ENCODE results near the gene FAM184A.
"Not testable (repeated sequence)": the region's sequence is repeated elsewhere in the genome, so short reads cannot be mapped to it uniquely, and the experiment has no call there.

Gene FAM184A

GRCh38 chr6:119078376-119079282 lies at the start of gene FAM184A:
Gene FAM184A, minus strand, starts transcription at chr6:119078664. Its CDS starts 365 bp downstream, at chr6:119078299.
- peak; percentile 48 to 49 for DNase-seq (ENCODE audit: low read depth in 2 of 2)

DNA sequence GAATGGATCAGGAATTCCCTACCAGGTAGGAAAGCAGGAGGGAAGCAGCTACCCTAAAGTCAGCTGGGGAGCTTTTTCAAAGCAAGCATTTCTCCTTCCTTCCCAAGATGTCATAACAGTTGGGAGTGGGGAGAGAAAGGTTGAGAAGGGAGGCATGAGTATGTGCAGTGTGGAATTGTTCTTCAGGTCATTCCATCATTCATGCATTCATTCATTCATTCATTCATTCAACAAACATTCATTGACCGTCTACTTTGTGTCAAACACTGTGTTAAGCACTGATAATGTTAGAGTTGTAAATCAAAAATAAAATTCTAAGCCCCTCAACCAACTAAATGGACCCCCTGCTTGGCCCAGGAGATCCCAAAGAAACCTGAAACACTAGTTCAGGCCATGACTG lies 49.2 kb upstream of the FAM184A start:
- DNase-seq (ENCODE audit: low read depth in 2 of 2), result no peak

DNA sequence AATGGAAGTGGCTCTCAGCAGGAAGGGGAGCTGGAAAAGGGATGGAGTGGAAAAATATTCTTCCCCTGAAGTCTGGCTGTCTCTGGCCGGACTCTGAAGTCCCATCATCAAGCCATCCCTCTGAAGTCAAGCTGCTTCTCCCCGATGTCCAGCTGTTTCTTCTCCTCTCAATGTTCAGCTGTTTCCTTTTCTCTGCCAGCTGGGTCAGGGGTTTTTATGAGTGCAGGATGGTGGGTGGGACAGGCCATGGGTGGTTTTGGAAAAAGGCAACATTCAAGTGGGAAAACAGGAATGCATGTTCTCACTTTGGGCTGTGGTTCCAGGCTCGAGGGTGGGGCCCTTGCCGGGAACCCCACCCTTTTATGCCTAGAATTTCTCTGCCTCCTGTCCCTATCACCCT lies 48.4 kb upstream of the FAM184A start:
- DNase-seq (ENCODE audit: low read depth in 2 of 2), result no peak

DNA sequence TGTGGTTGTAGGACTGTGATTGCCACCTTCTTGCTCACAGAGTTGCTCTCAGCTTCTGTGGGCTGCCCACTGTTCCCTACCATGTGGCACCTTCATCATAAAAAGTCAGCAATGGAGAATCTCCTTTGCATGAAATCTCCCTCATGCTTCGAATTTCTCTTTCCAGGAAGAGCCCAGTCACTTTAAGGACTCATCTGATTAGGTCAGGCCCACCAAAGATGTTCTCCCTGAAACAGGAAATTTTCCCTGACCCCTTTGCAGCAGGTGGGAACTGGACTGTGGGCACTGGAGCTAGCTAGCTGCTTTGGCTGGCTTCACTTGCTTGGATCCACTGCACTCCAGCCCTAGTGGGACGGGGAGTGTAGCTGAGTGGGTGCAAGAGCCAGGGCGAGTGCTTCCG lies 47.7 kb upstream of the FAM184A start:
- DNase-seq (ENCODE audit: low read depth in 2 of 2), result no peak

DNA sequence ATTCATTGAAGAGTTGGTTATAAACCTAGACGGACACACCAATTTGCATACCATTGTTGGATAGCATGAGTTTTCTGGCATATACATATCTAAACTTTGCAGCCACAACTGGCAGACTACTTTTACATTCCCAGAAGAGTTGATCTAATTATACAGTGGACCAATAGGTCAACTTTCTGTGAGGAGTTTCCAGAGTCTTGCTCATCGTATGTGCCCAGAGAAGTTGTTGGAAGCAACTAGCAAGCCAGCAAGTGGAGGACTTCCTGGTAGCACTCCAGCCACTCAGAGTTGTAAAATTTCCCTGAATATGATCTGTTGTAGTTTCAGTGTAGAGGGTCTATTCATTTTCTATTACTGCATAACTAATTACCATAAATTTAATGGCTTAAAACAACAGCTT lies 47.1 kb upstream of the FAM184A start:
- DNase-seq (ENCODE audit: low read depth in 2 of 2), result no peak

DNA sequence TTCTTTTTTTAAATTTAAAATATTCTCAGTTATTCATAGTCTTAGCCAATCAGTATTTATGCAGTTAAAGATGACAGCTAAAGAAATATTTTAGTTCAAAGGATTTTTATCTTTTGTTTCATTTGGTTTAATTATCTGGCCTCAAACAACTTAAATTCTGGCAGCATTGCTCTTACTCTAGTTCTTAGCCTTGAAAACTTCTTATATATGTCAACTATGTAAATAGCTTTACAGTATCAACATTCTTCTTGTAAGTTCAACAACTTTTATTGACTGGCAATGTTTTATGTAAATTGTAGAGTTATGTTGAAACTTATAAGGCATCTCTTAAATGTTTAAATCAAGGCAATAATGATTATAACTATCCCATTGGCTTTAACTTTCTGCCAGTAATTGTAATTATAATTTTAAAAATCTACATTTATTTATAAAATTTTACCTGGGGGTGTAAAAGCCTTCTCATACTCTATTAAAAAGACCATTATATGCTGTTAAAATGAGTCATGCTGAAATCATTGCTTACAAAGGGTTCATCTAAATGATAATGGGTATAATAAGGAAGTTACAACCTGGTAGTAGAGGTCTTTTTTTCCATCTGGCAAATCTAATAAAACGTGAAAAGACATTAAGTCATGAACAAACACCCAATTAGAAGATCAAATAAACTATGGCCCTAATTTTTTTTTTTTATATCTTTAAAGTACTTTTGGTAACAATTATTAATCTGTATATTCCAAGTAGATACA lies 45.8 kb upstream of the FAM184A start:
- no peak for DNase-seq (ENCODE audit: low read depth in 2 of 2)

DNA sequence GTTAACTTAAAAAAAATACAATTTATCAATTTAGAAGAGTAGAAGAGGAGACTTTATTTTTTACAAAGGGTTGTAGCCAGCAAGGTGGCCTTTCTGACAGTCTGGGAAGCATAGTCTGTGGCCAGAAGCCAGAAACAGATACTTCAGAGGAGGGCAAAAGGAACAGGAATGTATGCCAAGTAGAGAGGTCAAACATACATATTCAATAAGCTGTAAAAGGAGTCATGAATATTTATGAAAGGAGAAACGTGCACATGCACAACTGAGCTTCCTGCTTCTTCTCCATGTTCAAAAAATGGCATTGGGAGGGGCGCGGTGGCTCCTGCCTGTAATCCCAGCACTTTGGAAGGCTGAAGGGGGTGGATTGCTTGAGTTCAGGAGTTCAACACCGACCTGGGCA lies 43.9 kb upstream of the FAM184A start:
- no peak for DNase-seq (ENCODE audit: low read depth in 2 of 2)

- no peak for DNase-seq (ENCODE audit: low read depth in 2 of 2)
Observed at GRCh38 chr6:119121367-119121766, 42.9 kb upstream of the FAM184A start.

DNA sequence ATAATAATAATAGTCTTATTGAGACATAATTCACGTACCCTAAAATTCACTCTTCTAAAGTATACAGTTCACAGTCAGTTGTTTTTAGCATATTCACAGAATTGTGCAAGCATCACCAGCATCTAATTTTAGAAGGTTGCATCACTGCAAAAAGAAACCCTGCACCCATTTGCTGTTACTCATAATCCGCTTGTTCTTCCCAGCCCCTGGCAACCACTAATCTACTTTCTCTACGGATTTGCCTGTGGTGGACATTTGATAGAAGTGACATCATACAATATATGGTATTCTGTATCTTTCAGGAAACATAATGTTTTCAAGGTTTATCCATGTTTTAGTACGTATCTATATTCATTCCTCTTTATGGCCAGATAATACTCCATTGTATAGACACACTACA lies 41.5 kb upstream of the FAM184A start:
- DNase-seq (ENCODE audit: low read depth in 2 of 2), result no peak

DNA sequence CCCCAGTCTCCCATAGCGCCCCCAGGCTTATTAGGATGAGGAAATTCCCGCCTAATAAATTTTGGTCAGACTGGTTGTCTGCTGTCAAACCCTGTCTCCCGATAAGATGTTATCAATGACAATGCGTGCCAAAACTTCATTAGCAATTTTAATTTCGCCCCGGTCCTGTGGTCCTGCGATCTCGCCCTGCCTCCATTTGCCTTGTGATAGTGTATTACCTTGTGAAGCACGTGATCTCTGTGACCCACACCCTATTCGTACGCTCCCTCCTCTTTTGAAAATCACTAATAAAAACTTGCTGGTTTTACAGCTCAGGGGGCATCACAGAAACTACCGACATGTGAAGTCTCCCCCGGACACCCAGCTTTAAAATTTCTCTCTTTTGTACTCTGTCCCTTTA lies 40.6 kb upstream of the FAM184A start:
- DNase-seq (ENCODE audit: low read depth in 2 of 2), result not testable (repeated sequence)

- no peak for DNase-seq (ENCODE audit: low read depth in 2 of 2)
Observed at GRCh38 chr6:119116712-119117281, 38.3 kb upstream of the FAM184A start.

- no peak for DNase-seq (ENCODE audit: low read depth in 2 of 2)
Observed at GRCh38 chr6:119113961-119114360, 35.5 kb upstream of the FAM184A start.

DNA sequence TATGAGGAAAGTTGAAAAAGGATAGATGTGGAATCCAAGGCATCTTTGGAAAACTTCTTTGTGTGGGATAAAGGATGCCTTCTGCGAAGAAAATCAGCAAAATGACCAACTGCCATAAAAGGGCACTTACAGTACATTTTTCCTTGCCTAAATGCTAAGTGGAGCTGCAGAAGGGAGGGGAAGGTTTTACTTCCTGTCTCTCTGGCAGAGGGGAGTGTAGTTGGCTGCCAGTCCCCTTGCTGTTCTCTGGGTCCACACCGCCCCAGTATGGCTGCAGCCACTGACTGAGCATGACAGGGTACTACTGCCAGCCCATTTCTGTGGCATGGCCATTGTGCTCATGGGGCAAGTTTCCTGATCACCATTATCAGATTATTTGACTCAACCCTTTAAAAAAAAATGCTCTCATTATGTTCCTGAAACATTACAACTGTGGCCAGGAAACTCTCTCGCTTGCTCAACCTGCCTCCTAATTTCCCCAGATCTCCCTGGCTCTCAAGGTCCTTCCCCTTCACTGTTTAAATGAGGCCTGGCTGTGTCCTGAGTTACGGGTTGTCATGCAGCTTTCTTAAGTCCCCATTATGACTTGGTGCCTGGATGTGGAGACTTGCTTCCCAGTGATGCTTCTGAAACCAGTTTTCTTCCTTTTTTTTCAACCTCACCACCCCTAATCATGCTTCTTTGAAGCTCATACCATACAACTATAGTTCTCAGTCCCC lies 34.5 kb upstream of the FAM184A start:
- DNase-seq (ENCODE audit: low read depth in 2 of 2), result no peak

DNA sequence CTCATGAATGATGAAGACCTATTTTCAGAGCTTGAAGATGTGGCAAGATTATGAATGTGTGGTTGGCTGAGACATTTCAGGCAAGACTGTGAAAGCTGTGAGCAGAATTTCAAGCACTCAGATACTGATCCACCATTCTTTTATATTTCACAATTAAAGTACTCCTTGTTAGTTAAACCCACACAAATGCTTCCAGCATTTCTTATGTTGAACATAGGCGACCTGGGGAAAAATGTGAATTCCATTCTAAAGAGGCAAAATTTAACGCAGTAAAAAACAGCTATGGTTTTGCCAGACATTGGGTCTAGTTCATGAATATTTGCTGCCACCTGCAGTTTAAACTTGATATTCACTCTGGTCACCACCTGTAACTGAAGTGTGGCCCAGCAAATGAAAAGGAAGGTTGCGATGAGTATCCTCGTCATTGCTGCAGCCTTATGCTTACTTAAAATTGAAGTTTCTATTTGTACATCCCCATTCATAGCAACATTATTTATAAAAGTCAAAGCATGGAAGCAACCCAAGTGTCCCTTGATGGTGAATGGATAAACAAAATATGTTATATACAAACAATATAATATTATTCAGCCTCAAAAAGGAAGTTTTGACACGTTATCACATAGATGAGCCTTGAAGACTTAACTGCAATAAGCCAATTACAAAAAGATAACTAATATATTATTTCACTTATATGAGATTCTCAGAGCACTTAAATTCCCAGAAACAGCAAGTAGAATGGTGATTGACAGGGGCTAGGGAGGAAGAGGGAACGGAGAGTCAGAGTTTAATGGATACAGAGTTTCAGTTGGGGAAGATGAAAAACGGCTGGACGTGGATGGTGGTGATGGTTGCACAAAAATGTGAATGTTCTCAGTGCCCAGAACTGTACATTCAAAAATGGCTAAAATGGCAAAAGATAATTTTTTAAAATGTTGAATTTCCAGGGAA lies 32.4 kb upstream of the FAM184A start:
- DNase-seq (ENCODE audit: low read depth in 2 of 2), result no peak

- no peak for DNase-seq (ENCODE audit: low read depth in 2 of 2)
Observed at GRCh38 chr6:119109654-119110325, 31.3 kb upstream of the FAM184A start.

GRCh38 chr6:119108076-119108475 lies 29.6 kb upstream of the FAM184A start:
- no peak for DNase-seq (ENCODE audit: low read depth in 2 of 2)

DNA sequence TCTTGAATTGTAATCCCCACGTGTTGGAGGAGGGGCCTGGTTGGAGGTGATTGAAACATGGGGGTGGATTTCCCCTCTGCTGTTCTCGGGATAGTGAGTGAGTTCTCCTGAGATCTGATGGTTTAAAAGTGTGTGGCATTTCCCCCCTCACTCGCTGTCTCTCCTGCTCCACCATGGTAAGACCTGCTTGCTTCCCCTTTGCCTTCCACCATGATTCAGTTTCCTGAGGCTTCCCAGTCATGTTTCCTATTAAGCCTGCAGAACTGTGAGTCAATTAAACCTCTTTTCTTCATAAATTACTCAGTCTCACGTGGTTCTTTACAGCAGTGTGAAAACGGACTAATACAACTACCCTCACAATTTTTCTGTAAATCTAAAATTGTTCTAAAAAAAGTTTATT lies 26.8 kb upstream of the FAM184A start:
- no peak for DNase-seq (ENCODE audit: low read depth in 2 of 2)

- no peak for DNase-seq (ENCODE audit: low read depth in 2 of 2)
Observed at GRCh38 chr6:119102901-119103300, 24.4 kb upstream of the FAM184A start.

- no peak for DNase-seq (ENCODE audit: low read depth in 2 of 2)
Observed at GRCh38 chr6:119100115-119100514, 21.7 kb upstream of the FAM184A start.

DNA sequence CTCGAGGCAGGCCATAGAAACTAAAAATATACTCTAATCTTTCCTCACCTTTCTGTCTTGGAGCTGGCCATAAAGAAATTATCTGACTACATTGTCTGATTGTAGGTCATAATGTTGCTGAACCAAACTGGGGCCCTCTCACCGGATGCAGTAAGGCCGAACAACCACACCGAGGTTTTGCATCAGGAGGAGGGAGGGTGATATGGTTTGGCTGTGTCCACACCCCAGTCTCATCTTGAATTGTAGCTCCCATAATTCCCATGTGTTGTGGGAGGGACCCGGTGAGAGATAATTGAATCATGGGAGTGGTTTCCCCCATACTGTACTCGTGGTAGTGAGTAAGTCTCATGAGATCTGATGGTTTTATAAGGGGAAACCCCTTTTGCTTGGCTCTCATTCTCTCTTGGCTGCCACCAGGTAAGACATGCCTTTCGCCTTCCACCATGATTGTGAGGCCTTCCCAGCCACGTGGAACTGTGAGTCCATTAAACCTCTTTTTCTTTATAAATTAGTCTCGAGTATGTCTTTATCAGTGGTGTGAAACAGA lies 19.4 kb upstream of the FAM184A start:
- not testable (repeated sequence) for DNase-seq (ENCODE audit: low read depth in 2 of 2)

Data from stimulated activated CD8-positive, alpha-beta memory T cell treated with anti-CD3 and anti-CD28 coated beads, Interleukin-2, amount 100 ng/mL, for 48 hours (primary cell).